ENCODE data around the gene CD274. TPM values are rescaled to one million over a fixed set of nuclear protein-coding genes. Genes with fewer than 3 reads are reported as not detected.

CD274 gene
- total RNA-seq: 0.62 TPM
- under 1 TPM; 0.34 to 0.96 (median 0.74) TPM for polyA plus RNA-seq (ENCODE audit: insufficient read depth in 1 of 8, insufficient read length in 8 of 8, low replicate concordance in 1 of 8)
- long read RNA-seq, donor 1: 0 reads
- long read RNA-seq, donor 2, partial matches to known transcripts: 0 of 1 reads
- long read RNA-seq, donor 2, other reads (novel, unspliced or antisense): 0 of 1 reads
- long read RNA-seq, donor 3, partial matches to known transcripts: 0 of 1 reads
- long read RNA-seq, donor 3, other reads (novel, unspliced or antisense): 0 of 1 reads
- long read RNA-seq, donor 4: 0 reads
- long read RNA-seq, donor 5: 0 reads
- long read RNA-seq, donor 6, partial matches to known transcripts: 0 of 1 reads
- long read RNA-seq, donor 6, other reads (novel, unspliced or antisense): 0 of 1 reads
- long read RNA-seq, donor 7: 0 reads
- long read RNA-seq, donor 8: 0 reads
- long read RNA-seq, donor 9: 0 reads
- long read RNA-seq, donor 10: 0 reads
- long read RNA-seq, donor 11: 0 reads

DNA sequence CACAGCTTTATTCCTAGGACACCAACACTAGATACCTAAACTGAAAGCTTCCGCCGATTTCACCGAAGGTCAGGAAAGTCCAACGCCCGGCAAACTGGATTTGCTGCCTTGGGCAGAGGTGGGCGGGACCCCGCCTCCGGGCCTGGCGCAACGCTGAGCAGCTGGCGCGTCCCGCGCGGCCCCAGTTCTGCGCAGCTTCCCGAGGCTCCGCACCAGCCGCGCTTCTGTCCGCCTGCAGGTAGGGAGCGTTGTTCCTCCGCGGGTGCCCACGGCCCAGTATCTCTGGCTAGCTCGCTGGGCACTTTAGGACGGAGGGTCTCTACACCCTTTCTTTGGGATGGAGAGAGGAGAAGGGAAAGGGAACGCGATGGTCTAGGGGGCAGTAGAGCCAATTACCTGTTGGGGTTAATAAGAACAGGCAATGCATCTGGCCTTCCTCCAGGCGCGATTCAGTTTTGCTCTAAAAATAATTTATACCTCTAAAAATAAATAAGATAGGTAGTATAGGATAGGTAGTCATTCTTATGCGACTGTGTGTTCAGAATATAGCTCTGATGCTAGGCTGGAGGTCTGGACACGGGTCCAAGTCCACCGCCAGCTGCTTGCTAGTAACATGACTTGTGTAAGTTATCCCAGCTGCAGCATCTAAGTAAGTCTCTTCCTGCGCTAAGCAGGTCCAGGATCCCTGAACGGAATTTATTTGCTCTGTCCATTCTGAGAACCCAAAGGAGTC, at the start of gene CD274:
TSS of gene CD274 (plus strand) at position 184 of the 733 bp plus-strand sequence. CDS start 5,572 bp downstream, outside the sequence.
- peak; percentile 87 for DNase-seq
- Histone ChIP-seq H3K4me1 (ENCODE audit: control insufficient read depth, insufficient read depth, low read length) (peaks cover 6% of the 10 kb centered on the region), H3K27me3 (ENCODE audit: control insufficient read depth, insufficient read depth, low read length) (no peaks in the 10 kb centered on the region), H3K27ac (ENCODE audit: low read length) (peak within 1 kb of the TSS; percentile 83), H3K9me3 (replicated peaks; ENCODE audit: control insufficient read depth, low read depth, low read length) (no peaks in the 10 kb centered on the region), H3K36me3 (ENCODE audit: control insufficient read depth, insufficient read depth, low read length) (no peaks in the 10 kb centered on the region), H3K4me3 (ENCODE audit: low read length) (peak within 1 kb of the TSS; percentile 63)
- WGBS (ENCODE audit: insufficient coverage): 2% methylated on average over 28 of the region's 36 CpGs

DNA sequence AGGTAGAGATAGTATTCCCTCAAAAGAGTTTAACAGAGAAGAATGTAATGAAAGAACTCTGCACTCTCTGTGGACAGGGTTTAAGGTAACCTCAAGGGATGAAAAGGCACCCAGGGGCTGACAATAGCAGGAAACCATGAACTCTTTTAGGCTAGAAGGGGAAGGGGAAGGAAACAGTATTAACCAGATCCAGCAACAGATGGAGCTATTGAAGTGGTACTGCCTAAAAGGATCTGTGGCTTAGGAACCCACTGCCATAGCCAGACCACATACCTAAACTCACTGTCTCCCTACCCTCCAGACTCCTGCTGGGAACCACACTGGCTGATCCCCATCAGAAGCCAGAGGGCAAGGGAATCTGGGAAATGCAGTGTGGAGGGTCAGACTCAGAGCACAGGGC, 48.1 kb upstream of the CD274 start:
- Histone ChIP-seq H3K27ac (ENCODE audit: low read length) (no peak overlapping the region), H3K4me1 (ENCODE audit: control insufficient read depth, insufficient read depth, low read length) (no peaks in the 10 kb centered on the region), H3K9me3 (replicated peaks; ENCODE audit: control insufficient read depth, low read depth, low read length) (no peaks in the 10 kb centered on the region), H3K27me3 (ENCODE audit: control insufficient read depth, insufficient read depth, low read length) (no peaks in the 10 kb centered on the region), H3K4me3 (ENCODE audit: low read length) (no peak overlapping the region), H3K36me3 (ENCODE audit: control insufficient read depth, insufficient read depth, low read length) (no peaks in the 10 kb centered on the region)
- no peak for DNase-seq

DNA sequence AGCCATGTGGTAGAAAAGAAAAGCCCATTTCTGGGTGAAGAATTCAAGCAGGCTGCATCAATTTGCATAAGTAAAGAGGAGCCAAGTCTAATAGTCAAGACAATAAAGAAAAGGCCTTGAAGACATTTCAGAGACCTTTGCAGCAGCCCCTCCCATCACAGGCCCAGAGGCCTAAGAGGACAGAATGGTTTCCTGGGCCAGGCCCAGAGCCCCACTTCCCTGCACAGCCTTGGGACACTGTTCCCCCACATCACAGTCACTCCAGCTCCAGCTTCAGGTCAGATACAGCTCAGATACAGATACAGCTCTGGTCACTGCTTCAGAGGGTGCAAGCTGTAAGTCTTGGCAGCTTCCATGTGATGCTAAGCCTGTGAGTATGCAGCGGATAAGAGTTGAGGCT, 41.7 kb upstream of the CD274 start:
- no peak for DNase-seq
- WGBS (ENCODE audit: insufficient coverage): 100% methylated on average over 1 of the region's 1 CpG

DNA sequence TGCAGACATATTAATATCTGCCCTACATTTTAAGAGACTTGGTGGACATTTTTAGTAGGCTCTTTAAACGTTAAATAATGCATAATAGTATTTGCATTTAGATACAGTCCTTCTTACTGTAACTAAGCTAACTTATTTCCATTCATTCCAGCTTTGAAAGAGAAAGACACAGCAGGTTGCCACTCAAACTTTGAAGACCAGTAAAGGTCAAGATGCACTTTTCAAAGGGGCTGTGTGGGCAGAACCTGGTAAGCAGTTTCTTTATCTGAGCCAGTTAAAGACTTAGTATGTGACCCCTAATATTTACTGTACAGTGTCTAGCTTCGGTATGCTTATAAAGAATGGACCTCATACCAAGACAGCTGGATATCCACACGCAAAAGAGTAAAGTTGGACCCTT, 33.4 kb upstream of the CD274 start:
- Histone ChIP-seq H3K27me3 (ENCODE audit: control insufficient read depth, insufficient read depth, low read length) (no peaks in the 10 kb centered on the region), H3K4me3 (ENCODE audit: low read length) (no peak overlapping the region), H3K4me1 (ENCODE audit: control insufficient read depth, insufficient read depth, low read length) (no peaks in the 10 kb centered on the region), H3K9me3 (replicated peaks; ENCODE audit: control insufficient read depth, low read depth, low read length) (no peaks in the 10 kb centered on the region), H3K27ac (ENCODE audit: low read length) (no peak overlapping the region), H3K36me3 (ENCODE audit: control insufficient read depth, insufficient read depth, low read length) (peaks cover 7% of the 10 kb centered on the region)
- no peak for DNase-seq
- no CpG with 5 or more reads among the region's 3 CpGs for WGBS (ENCODE audit: insufficient coverage)

More for the DNA sequence above, 41.7 kb upstream of the CD274 start:
- H3K4me3 ChIP-seq (ENCODE audit: low read length): no peak overlapping the region
- H3K27ac ChIP-seq (ENCODE audit: low read length): no peak overlapping the region
- H3K36me3 ChIP-seq (ENCODE audit: control insufficient read depth, insufficient read depth, low read length): no peaks in the 10 kb centered on the region
- no peaks in the 10 kb centered on the region for H3K4me1 ChIP-seq (ENCODE audit: control insufficient read depth, insufficient read depth, low read length)
- no peaks in the 10 kb centered on the region for H3K27me3 ChIP-seq (ENCODE audit: control insufficient read depth, insufficient read depth, low read length)
- peaks cover 13% of the 10 kb centered on the region for H3K9me3 ChIP-seq (replicated peaks; ENCODE audit: control insufficient read depth, low read depth, low read length)

DNA sequence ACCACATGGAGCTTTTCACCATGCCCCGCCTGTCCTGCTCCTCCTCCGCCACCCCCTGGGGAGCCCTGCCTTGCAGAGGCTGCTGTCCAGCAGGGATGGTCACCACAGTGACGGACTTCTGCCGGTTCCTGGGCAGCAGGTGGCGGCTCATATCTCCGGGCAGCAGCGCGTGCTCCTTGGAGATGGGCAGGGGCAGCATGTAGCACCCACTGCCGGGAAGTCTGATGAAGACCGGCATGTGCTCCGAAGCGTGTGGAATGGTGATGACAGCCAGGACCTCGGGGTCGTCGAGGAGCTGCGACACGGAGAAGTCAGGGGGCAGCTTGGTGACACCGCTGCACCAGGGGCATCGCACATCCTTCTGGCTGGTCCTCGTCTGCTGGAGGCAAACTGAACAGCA, 31.9 kb upstream of the CD274 start:
- Histone ChIP-seq H3K27me3 (ENCODE audit: control insufficient read depth, insufficient read depth, low read length) (no peaks in the 10 kb centered on the region), H3K4me3 (ENCODE audit: low read length) (no peak overlapping the region), H3K36me3 (ENCODE audit: control insufficient read depth, insufficient read depth, low read length) (peaks cover 7% of the 10 kb centered on the region), H3K4me1 (ENCODE audit: control insufficient read depth, insufficient read depth, low read length) (no peaks in the 10 kb centered on the region), H3K27ac (ENCODE audit: low read length) (no peak overlapping the region), H3K9me3 (replicated peaks; ENCODE audit: control insufficient read depth, low read depth, low read length) (no peaks in the 10 kb centered on the region)
- 92% methylated on average over 20 of the region's 20 CpGs for WGBS (ENCODE audit: insufficient coverage)
- DNase-seq: no peak

DNA sequence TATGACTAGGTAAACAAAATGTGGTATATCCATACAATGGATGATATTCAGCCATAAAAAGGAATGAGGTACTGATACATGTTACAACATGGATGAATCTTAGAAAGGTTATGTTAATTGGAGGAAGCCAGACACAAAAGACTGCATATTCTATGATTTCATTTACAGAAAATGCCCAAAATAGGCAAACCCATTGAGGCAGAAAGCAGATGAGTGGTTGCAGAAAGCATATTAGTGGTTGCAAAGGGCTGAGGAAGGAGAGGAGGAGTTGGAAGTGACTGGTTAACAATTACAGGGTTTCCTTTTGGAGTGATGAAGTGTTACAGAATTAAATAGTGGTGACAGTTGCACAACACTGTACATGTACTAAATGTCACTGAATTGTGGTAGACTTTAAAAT, 30.4 kb upstream of the CD274 start:
- no peak for DNase-seq
- no peaks in the 10 kb centered on the region for H3K4me1 ChIP-seq (ENCODE audit: control insufficient read depth, insufficient read depth, low read length)
- no peaks in the 10 kb centered on the region for H3K9me3 ChIP-seq (replicated peaks; ENCODE audit: control insufficient read depth, low read depth, low read length)
- no peak overlapping the region for H3K27ac ChIP-seq (ENCODE audit: low read length)
- H3K27me3 ChIP-seq (ENCODE audit: control insufficient read depth, insufficient read depth, low read length): no peaks in the 10 kb centered on the region
- H3K36me3 ChIP-seq (ENCODE audit: control insufficient read depth, insufficient read depth, low read length): peaks cover 7% of the 10 kb centered on the region
- no peak overlapping the region for H3K4me3 ChIP-seq (ENCODE audit: low read length)

DNA sequence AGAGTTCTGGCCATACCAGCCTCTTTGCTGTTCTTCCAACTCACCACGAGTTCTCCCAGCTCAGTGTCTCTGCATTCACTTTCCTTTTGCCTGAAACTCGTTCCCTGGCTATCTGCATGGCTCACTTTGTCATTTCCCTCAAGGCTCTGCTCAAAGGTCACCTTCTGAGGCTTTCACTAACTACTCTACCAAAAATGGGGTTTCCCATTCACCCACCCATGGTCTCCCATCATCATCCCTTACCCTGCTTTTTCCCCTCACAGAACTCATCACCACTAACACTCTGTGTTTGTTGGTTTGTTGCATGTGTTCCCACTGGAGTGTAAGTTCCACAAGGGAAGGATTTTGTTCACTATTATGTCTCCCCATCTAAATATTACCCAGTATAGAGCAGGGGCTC, 29.2 kb upstream of the CD274 start:
- Histone ChIP-seq H3K27me3 (ENCODE audit: control insufficient read depth, insufficient read depth, low read length) (no peaks in the 10 kb centered on the region), H3K4me1 (ENCODE audit: control insufficient read depth, insufficient read depth, low read length) (no peaks in the 10 kb centered on the region), H3K9me3 (replicated peaks; ENCODE audit: control insufficient read depth, low read depth, low read length) (no peaks in the 10 kb centered on the region), H3K4me3 (ENCODE audit: low read length) (no peak overlapping the region), H3K27ac (ENCODE audit: low read length) (no peak overlapping the region), H3K36me3 (ENCODE audit: control insufficient read depth, insufficient read depth, low read length) (peaks cover 7% of the 10 kb centered on the region)
- DNase-seq: no peak
- 83% methylated on average over 2 of the region's 2 CpGs for WGBS (ENCODE audit: insufficient coverage)

DNA sequence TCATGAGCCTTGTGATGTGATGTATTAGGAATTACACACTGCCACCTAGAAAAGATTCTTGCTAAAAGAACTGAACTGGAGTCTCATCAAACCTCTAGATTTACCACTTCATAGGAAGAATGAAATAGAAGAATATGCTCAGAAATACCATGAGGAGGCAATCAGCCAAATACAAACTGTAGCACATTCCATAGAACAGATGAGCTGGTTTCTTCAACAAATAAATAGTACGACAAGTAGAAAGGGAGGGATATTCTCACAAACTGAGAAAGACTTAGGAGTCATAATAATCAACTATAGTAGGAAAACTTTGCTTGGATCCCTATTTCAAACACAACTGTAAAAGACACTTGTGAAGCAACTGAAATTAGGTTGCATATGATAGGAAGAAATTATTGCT, 28.1 kb upstream of the CD274 start:
- H3K4me1 ChIP-seq (ENCODE audit: control insufficient read depth, insufficient read depth, low read length): no peaks in the 10 kb centered on the region
- WGBS (ENCODE audit: insufficient coverage): no CpG with 5 or more reads among the region's 1 CpG

DNA sequence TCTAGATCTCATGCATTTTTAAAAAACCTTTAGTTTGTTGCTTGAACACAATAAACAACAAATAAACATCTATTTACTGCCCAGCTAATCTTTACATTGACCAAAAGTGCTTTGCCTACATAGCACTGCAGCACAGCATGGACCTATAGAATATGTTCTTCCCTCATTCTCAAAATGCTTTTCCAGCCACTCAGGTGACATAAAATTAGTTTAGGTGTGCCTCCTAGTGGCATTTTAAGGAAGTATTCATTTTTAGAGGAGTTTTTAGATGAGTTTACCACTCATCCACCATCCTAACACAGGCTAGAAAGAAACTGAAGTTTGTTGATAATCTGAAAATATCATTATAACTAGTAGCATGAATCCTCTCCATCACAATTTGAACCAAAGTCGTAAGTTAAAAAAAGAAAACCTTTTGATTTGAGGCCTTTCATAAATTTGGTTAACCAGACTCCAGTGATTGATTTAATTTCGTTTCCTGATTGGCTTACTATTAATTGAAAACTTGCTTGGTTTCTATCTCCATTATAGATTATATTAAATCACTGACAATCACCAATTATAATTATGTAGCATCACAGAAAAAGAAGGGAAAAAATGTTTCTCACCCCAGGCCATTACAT, 25.2 kb upstream of the CD274 start:
- Histone ChIP-seq H3K4me3 (ENCODE audit: low read length) (no peak overlapping the region), H3K4me1 (ENCODE audit: control insufficient read depth, insufficient read depth, low read length) (no peaks in the 10 kb centered on the region), H3K27ac (ENCODE audit: low read length) (no peak overlapping the region), H3K36me3 (ENCODE audit: control insufficient read depth, insufficient read depth, low read length) (peaks cover 12% of the 10 kb centered on the region), H3K27me3 (ENCODE audit: control insufficient read depth, insufficient read depth, low read length) (no peaks in the 10 kb centered on the region), H3K9me3 (replicated peaks; ENCODE audit: control insufficient read depth, low read depth, low read length) (no peaks in the 10 kb centered on the region)
- no peak for DNase-seq
- no CpG with 5 or more reads among the region's 2 CpGs for WGBS (ENCODE audit: insufficient coverage)

More for the DNA sequence above, 28.1 kb upstream of the CD274 start:
- DNase-seq: no peak
- no peak overlapping the region for H3K4me3 ChIP-seq (ENCODE audit: low read length)
- no peaks in the 10 kb centered on the region for H3K9me3 ChIP-seq (replicated peaks; ENCODE audit: control insufficient read depth, low read depth, low read length)
- H3K36me3 ChIP-seq (ENCODE audit: control insufficient read depth, insufficient read depth, low read length): peaks cover 11% of the 10 kb centered on the region
- H3K27ac ChIP-seq (ENCODE audit: low read length): no peak overlapping the region
- H3K27me3 ChIP-seq (ENCODE audit: control insufficient read depth, insufficient read depth, low read length): no peaks in the 10 kb centered on the region

DNA sequence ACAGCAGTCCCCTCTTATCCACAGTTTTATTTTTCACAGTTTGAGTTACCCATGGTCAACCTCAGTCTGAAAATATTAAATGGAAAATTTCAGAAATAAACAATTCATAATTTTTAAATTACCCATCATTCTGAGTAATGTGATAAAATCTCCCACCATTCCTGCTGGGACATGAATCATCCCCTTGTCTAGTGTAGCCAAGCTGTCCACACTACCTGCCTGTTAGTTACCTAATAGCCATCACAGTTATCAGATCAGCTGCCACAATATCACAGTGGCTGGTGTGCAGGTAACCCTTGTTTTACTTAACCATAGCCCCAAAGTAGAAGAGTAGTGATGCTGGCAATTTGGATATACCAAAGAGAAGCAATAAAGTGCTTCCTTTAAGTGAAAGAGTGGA, 23.3 kb upstream of the CD274 start:
- no peak for DNase-seq
- no peak overlapping the region for H3K4me3 ChIP-seq (ENCODE audit: low read length)
- H3K27me3 ChIP-seq (ENCODE audit: control insufficient read depth, insufficient read depth, low read length): no peaks in the 10 kb centered on the region
- H3K36me3 ChIP-seq (ENCODE audit: control insufficient read depth, insufficient read depth, low read length): peaks cover 20% of the 10 kb centered on the region
- H3K9me3 ChIP-seq (replicated peaks; ENCODE audit: control insufficient read depth, low read depth, low read length): no peaks in the 10 kb centered on the region
- no peaks in the 10 kb centered on the region for H3K4me1 ChIP-seq (ENCODE audit: control insufficient read depth, insufficient read depth, low read length)
- no peak overlapping the region for H3K27ac ChIP-seq (ENCODE audit: low read length)

All from muscle of leg (tissue), 16 donors.